GM23338 (cell line): ENCODE results near the gene CTBP2. TPM values are rescaled to one million over a fixed set of nuclear protein-coding genes. Genes with fewer than 3 reads are reported as not detected.

Experiments used
- ATAC-seq: fragments of 200-7000 bp; cut with Tn5 transposase; 3 replicates; pipeline ENCODE4 v1.9.1; 2020
- DNase-seq: peaks from one replicate; pipeline ENCODE4 v3.0.0-alpha.2; 2015; ENCODE audit warnings: low spot score
- H2AFZ ChIP-seq: fragments of 200-600 bp; sonication (generic); 2 replicates; pipeline ENCODE4 v1.8.0; 2016; ENCODE audit warnings: antibody characterized with exemption, mild to moderate bottlenecking, moderate library complexity
- H3F3A ChIP-seq: fragments of 200-600 bp; sonication (generic); replicated peaks from 2 replicates; pipeline ENCODE4 v1.8.0; 2017; ENCODE audit warnings: antibody characterized with exemption, mixed run types, low read depth
- H3K27ac ChIP-seq: fragments of 200-600 bp; sonication (generic); 2 replicates; pipeline ENCODE4 v1.6.1; 2016; ENCODE audit warnings: low read depth
- H3K27me3 ChIP-seq: fragments of 200-600 bp; sonication (generic); 2 replicates; pipeline ENCODE4 v1.8.0; 2016; ENCODE audit warnings: mild to moderate bottlenecking, mixed run types, moderate library complexity; ENCODE audit not compliant: insufficient read depth
- H3K36me3 ChIP-seq: fragments of 200-600 bp; sonication (generic); 2 replicates; pipeline ENCODE4 v1.8.0; 2016; ENCODE audit warnings: mild to moderate bottlenecking; ENCODE audit not compliant: insufficient read depth
- H3K4me1 ChIP-seq: fragments of 200-600 bp; sonication (generic); 2 replicates; pipeline ENCODE4 v1.8.0; 2016; ENCODE audit warnings: mild to moderate bottlenecking, moderate library complexity; ENCODE audit not compliant: insufficient read depth
- H3K4me2 ChIP-seq: fragments of 200-600 bp; sonication (generic); 2 replicates; pipeline ENCODE4 v1.7.1; 2017; ENCODE audit warnings: mixed run types
- H3K4me3 ChIP-seq: fragments of 200-600 bp; sonication (generic); 2 replicates; pipeline ENCODE4 v1.6.1; 2016; ENCODE audit warnings: mixed run types
- H3K79me2 ChIP-seq: fragments of 200-600 bp; sonication (generic); replicated peaks from 2 replicates; pipeline ENCODE4 v1.8.0; 2017; ENCODE audit warnings: mild to moderate bottlenecking; ENCODE audit not compliant: insufficient read depth
- H3K9me2 ChIP-seq: fragments of 200-600 bp; sonication (generic); 2 replicates; pipeline ENCODE4 v1.8.0; 2017; ENCODE audit not compliant: insufficient read depth
- H4K20me1 ChIP-seq: fragments of 200-600 bp; sonication (generic); replicated peaks from 2 replicates; pipeline ENCODE4 v1.8.0; 2017; ENCODE audit warnings: mild to moderate bottlenecking; ENCODE audit not compliant: insufficient read depth
- H3K27ac Mint-ChIP-seq: 2 replicates; pipeline ENCODE4 v1.8.0; 2020; ENCODE audit warnings: inconsistent platforms, mild to moderate bottlenecking, moderate library complexity, mixed read lengths
- H3K27me3 Mint-ChIP-seq: 3 replicates; pipeline ENCODE4 v1.8.0; 2022; ENCODE audit warnings: low read depth, mild to moderate bottlenecking, moderate library complexity, mixed read lengths, inconsistent platforms; ENCODE audit not compliant: insufficient read depth, poor library complexity
- H3K36me3 Mint-ChIP-seq: 3 replicates; pipeline ENCODE4 v1.8.0; 2021; ENCODE audit warnings: low read depth, mild to moderate bottlenecking, inconsistent platforms, moderate library complexity, mixed read lengths
- H3K4me1 Mint-ChIP-seq: 3 replicates; pipeline ENCODE4 v1.8.0; 2020; ENCODE audit warnings: mild to moderate bottlenecking, inconsistent platforms, mixed read lengths
- H3K4me3 Mint-ChIP-seq: 3 replicates; pipeline ENCODE4 v1.8.0; 2021; ENCODE audit warnings: moderate library complexity, mild to moderate bottlenecking, inconsistent platforms, mixed read lengths
- H3K9me3 Mint-ChIP-seq: 3 replicates; pipeline ENCODE4 v1.8.0; 2020; ENCODE audit warnings: moderate library complexity, mild to moderate bottlenecking, inconsistent platforms, mixed read lengths
- CREB1 ChIP-seq: fragments of 250-450 bp; sonication (Bioruptor Pico); IDR thresholded peaks from 2 replicates; pipeline ENCODE4 v1.5.0; 2020; ENCODE audit warnings: low read depth, mild to moderate bottlenecking, moderate library complexity
- CTCF ChIP-seq, 2 experiments: fragments of 200-600 bp in 1 of 2; sonication (generic) in 1 of 2; conservative IDR thresholded peaks; 2 replicates each; pipeline versions ENCODE4 v1.5.1 to v1.6.1; 2016 to 2017; ENCODE audit warnings: antibody characterized with exemption in 2 of 2, low read depth in 2 of 2, mild to moderate bottlenecking in 2 of 2, moderate library complexity in 1 of 2
- ETS1 ChIP-seq: IDR thresholded peaks from 2 replicates; pipeline ENCODE4 v1.6.1; 2016; ENCODE audit warnings: antibody characterized with exemption
- EZH2 ChIP-seq: fragments of 200-600 bp; sonication (generic); IDR thresholded peaks from one replicate; pipeline ENCODE4 v1.8.0; 2017; ENCODE audit warnings: antibody characterized with exemption, mild to moderate bottlenecking, low read depth; ENCODE audit not compliant: unreplicated experiment
- EZH2phosphoT487 ChIP-seq: fragments of 200-600 bp; sonication (generic); IDR thresholded peaks from one replicate; pipeline ENCODE4 v1.8.1; 2018; ENCODE audit warnings: antibody characterized with exemption; ENCODE audit not compliant: unreplicated experiment
- JUNB ChIP-seq: IDR thresholded peaks from one replicate; pipeline ENCODE4 v1.6.1; 2016; ENCODE audit warnings: antibody characterized with exemption; ENCODE audit not compliant: unreplicated experiment
- NANOG ChIP-seq: IDR thresholded peaks from 2 replicates; pipeline ENCODE4 v1.6.1; 2016; ENCODE audit warnings: antibody characterized with exemption, borderline replicate concordance
- POLR2AphosphoS5 ChIP-seq: IDR thresholded peaks from 2 replicates; pipeline ENCODE4 v1.6.1; 2016; ENCODE audit warnings: antibody characterized with exemption, low read depth
- STAT1 ChIP-seq: IDR thresholded peaks from one replicate; pipeline ENCODE4 v1.6.1; 2016; ENCODE audit warnings: antibody characterized with exemption; ENCODE audit not compliant: unreplicated experiment
- ZNF331 ChIP-seq: fragments of 250-450 bp; sonication (Bioruptor Pico); IDR thresholded peaks from 2 replicates; pipeline ENCODE4 v1.5.0; 2020; ENCODE audit warnings: low read depth, mild to moderate bottlenecking, moderate library complexity
- polyA plus RNA-seq: library from polyadenylated mRNA; unstranded; fragments of >200 nt; fragmentation: Nextera tagmentation; extraction: Ambion mirVana; gene quantifications from 2 replicates; pipeline ENCODE4 v1.2.1, GENCODE V29; 2016
- total RNA-seq: library from RNA; depleted of rRNA; stranded (reverse); fragments of >200 nt; shearing (Covaris generic); gene quantifications from 2 replicates; pipeline ENCODE4 v1.2.3, GENCODE V29; 2014

Gene CTBP2
- total and polyA plus RNA-seq, 2 experiments from 2014 or later: 133 to 265 TPM

- 0 out of 2 replicates have a peak, but pooled peaks cover 5% of the 10 kb centered on the region for H3K36me3 ChIP-seq
- Mint-ChIP-seq H3K27me3 (peaks cover 36% of the 10 kb centered on the region), H3K36me3 (peaks cover 74% of the 10 kb centered on the region), H3K4me3 (no peak overlapping the region), H3K9me3 (no peaks in the 10 kb centered on the region), H3K27ac (no peak overlapping the region; the same call in 1 of the 2 replicates), H3K4me1 (peaks cover 96% of the 10 kb centered on the region)
- H3K79me2 ChIP-seq: peaks cover 100% of the 10 kb centered on the region
- no peaks in the 10 kb centered on the region for H3K9me2 ChIP-seq
- H3K4me3 ChIP-seq: no peak overlapping the region
- peaks cover 95% of the 10 kb centered on the region for H4K20me1 ChIP-seq
- peaks cover 78% of the 10 kb centered on the region for H3K4me1 ChIP-seq
- no peak overlapping the region for H2AFZ ChIP-seq
- H3K27me3 ChIP-seq: no peaks in the 10 kb centered on the region
- 0 out of 2 replicates have a peak, but pooled peaks cover 3% of the 10 kb centered on the region for H3F3A ChIP-seq
- peak overlapping the region; percentile 74; the same call in 1 of the 2 replicates for H3K27ac ChIP-seq
- peak overlapping the region; percentile 32; the same call in 1 of the 2 replicates for H3K4me2 ChIP-seq
- ATAC-seq (no peak), DNase-seq (no peak)
- no peak for TF ChIP-seq EZH2phosphoT487
- TF ChIP-seq CREB1 (CRISPR knock-in tag): no peak
- no peak for TF ChIP-seq STAT1
- 0 out of 2 replicates have a peak, but pooled peaks have one; percentile 11 for TF ChIP-seq POLR2AphosphoS5
- no peak for TF ChIP-seq ZNF331
These were observed 97.0 kb downstream of the CTBP2 start for GRCh38 chr10:125063256-125063925.

GRCh38 chr10:125062914-125063230 lies 97.5 kb downstream of the CTBP2 start:
- peak overlapping the region; percentile 68; the same call in 1 of the 2 replicates for H3K27ac Mint-ChIP-seq
- H3K4me3 ChIP-seq: no peak overlapping the region

GRCh38 chr10:125062227-125062913 lies 98.0 kb downstream of the CTBP2 start:
- Mint-ChIP-seq H3K27ac (peak overlapping the region; percentile 59; the same call in 1 of the 2 replicates), H3K4me1 (peaks cover 94% of the 10 kb centered on the region), H3K4me3 (0 out of 3 replicates have a peak overlapping the region, but pooled peaks have one; percentile 29), H3K36me3 (peaks cover 79% of the 10 kb centered on the region), H3K9me3 (no peaks in the 10 kb centered on the region), H3K27me3 (peaks cover 37% of the 10 kb centered on the region)
- ATAC-seq (no peak), DNase-seq (no peak)
- H2AFZ ChIP-seq: no peak overlapping the region
- H3K27ac ChIP-seq: peak overlapping the region; percentile 67
- peaks cover 100% of the 10 kb centered on the region for H3K79me2 ChIP-seq
- H3K36me3 ChIP-seq: no peaks in the 10 kb centered on the region
- no peak overlapping the region for H3K4me3 ChIP-seq
- H3K4me2 ChIP-seq: no peak overlapping the region
- peaks cover 79% of the 10 kb centered on the region for H3K4me1 ChIP-seq
- no peaks in the 10 kb centered on the region for H3K9me2 ChIP-seq
- peaks cover 96% of the 10 kb centered on the region for H4K20me1 ChIP-seq
- 0 out of 2 replicates have a peak, but pooled peaks cover 3% of the 10 kb centered on the region for H3F3A ChIP-seq
- no peaks in the 10 kb centered on the region for H3K27me3 ChIP-seq
- TF ChIP-seq STAT1 (no peak), CREB1 (CRISPR knock-in tag) (no peak), NANOG (no peak), ZNF331 (no peak), CTCF (conservative IDR thresholded peaks at IDR 0.05; ENCODE audit: low read depth in 2 of 2) (no peak), JUNB (no peak), EZH2 (no peak), ETS1 (no peak)

More at GRCh38 chr10:125062914-125063230, 97.5 kb downstream of the CTBP2 start:
- H3K9me3 Mint-ChIP-seq: no peaks in the 10 kb centered on the region
- H3K9me2 ChIP-seq: no peaks in the 10 kb centered on the region
- H3K79me2 ChIP-seq: peaks cover 100% of the 10 kb centered on the region
- 0 out of 2 replicates have a peak, but pooled peaks cover 3% of the 10 kb centered on the region for H3F3A ChIP-seq
- no peak overlapping the region for H3K4me3 Mint-ChIP-seq
- ATAC-seq (no peak), DNase-seq (no peak)
- no peak overlapping the region for H3K4me2 ChIP-seq
- H4K20me1 ChIP-seq: peaks cover 95% of the 10 kb centered on the region
- H3K4me1 ChIP-seq: peaks cover 79% of the 10 kb centered on the region
- peaks cover 36% of the 10 kb centered on the region for H3K27me3 Mint-ChIP-seq
- peaks cover 96% of the 10 kb centered on the region for H3K4me1 Mint-ChIP-seq
- H3K36me3 ChIP-seq: no peaks in the 10 kb centered on the region
- H3K27ac ChIP-seq: peak overlapping the region; percentile 32
- peaks cover 79% of the 10 kb centered on the region for H3K36me3 Mint-ChIP-seq
- TF ChIP-seq EZH2phosphoT487 (no peak), EZH2 (no peak), NANOG (no peak), STAT1 (no peak)
- H2AFZ ChIP-seq: no peak overlapping the region
- H3K27me3 ChIP-seq: no peaks in the 10 kb centered on the region
